Cardiac muscle cell (in vitro differentiated cells and primary cell): ENCODE results near the gene COL28A1. TPM values are rescaled to one million over a fixed set of nuclear protein-coding genes. Genes with fewer than 3 reads are reported as not detected.

Source experiments
- DNase-seq, 2 donors: peaks; one replicate each; pipeline versions ENCODE4 v3.0.0 to v3.0.0-alpha.2; 2010 to 2017; ENCODE audit warnings: low read depth in 1 of 2, low spot score in 1 of 2
- H3K27ac ChIP-seq: fragments of 200-600 bp; sonication (generic); 2 replicates; pipeline ENCODE4 v1.5.1; 2016
- H3K27me3 ChIP-seq: fragments of 200-600 bp; sonication (generic); 2 replicates; pipeline ENCODE4 v1.6.0; 2016; ENCODE audit warnings: control low read depth
- H3K36me3 ChIP-seq: fragments of 200-600 bp; sonication (generic); 2 replicates; pipeline ENCODE4 v1.5.1; 2016; ENCODE audit warnings: control low read depth
- H3K4me1 ChIP-seq: fragments of 200-600 bp; sonication (generic); 2 replicates; pipeline ENCODE4 v1.8.1; 2017; ENCODE audit warnings: low read depth, mild to moderate bottlenecking, mixed run types
- H3K4me3 ChIP-seq: fragments of 200-600 bp; sonication (generic); 2 replicates; pipeline ENCODE4 v1.5.1; 2016; ENCODE audit warnings: mild to moderate bottlenecking
- H3K9me3 ChIP-seq: fragments of 200-600 bp; sonication (generic); 2 replicates; pipeline ENCODE4 v1.5.1; 2017; ENCODE audit warnings: low read depth, mild to moderate bottlenecking, control low read depth
- CTCF ChIP-seq: IDR thresholded peaks from 2 replicates; pipeline ENCODE4 v1.5.1; 2012; ENCODE audit warnings: low read depth, mild to moderate bottlenecking, low read length
- polyA plus RNA-seq: library from polyadenylated mRNA; unstranded; fragments of >200 nt; fragmentation: Nextera tagmentation; extraction: Ambion mirVana; gene quantifications from 2 replicates; pipeline ENCODE4 v1.2.1, GENCODE V29; 2016
- total RNA-seq: library from RNA; depleted of rRNA; stranded (reverse); fragments of >200 nt; gene quantifications from 2 replicates; pipeline ENCODE4 v1.2.3, GENCODE V29; 2016

COL28A1 gene
- total RNA-seq, result 0.21 and 0.83 TPM in 2 replicates
- polyA plus RNA-seq, result 0.65 and 0.70 TPM in 2 replicates

- Histone ChIP-seq H3K27me3 (no peaks in the 10 kb centered on the region), H3K4me3 (no peak within 1 kb of the TSS), H3K27ac (no peak within 1 kb of the TSS), H3K4me1 (no peaks in the 10 kb centered on the region), H3K36me3 (no peaks in the 10 kb centered on the region), H3K9me3 (no peaks in the 10 kb centered on the region)
- TF ChIP-seq CTCF, result no peak
- no peak for DNase-seq
Measured at GRCh38 chr7:7535691-7536090, at the start of gene COL28A1. Gene COL28A1 (minus strand): TSS chr7:7535873. CDS start chr7:7532875, 2,998 bp downstream.

GRCh38 chr7:7584653-7585052 lies 49.0 kb upstream of the COL28A1 start:
- DNase-seq, result no peak
- Histone ChIP-seq H3K9me3 (no peaks in the 10 kb centered on the region), H3K27ac (no peak overlapping the region), H3K36me3 (no peaks in the 10 kb centered on the region), H3K4me3 (no peak overlapping the region), H3K27me3 (no peaks in the 10 kb centered on the region), H3K4me1 (no peaks in the 10 kb centered on the region)
- no peak for TF ChIP-seq CTCF

GRCh38 chr7:7583731-7584130 lies 48.1 kb upstream of the COL28A1 start:
- Histone ChIP-seq H3K4me3 (no peak overlapping the region), H3K4me1 (no peaks in the 10 kb centered on the region), H3K27ac (no peak overlapping the region), H3K27me3 (no peaks in the 10 kb centered on the region), H3K36me3 (no peaks in the 10 kb centered on the region), H3K9me3 (no peaks in the 10 kb centered on the region)
- no peak for TF ChIP-seq CTCF
- no peak for DNase-seq

- no peak for TF ChIP-seq CTCF
- no peak for DNase-seq
- Histone ChIP-seq H3K36me3 (no peaks in the 10 kb centered on the region), H3K9me3 (no peaks in the 10 kb centered on the region), H3K4me1 (no peaks in the 10 kb centered on the region), H3K27ac (no peak overlapping the region), H3K4me3 (no peak overlapping the region), H3K27me3 (no peaks in the 10 kb centered on the region)
Measured at GRCh38 chr7:7582596-7582995, 46.9 kb upstream of the COL28A1 start.

GRCh38 chr7:7581531-7582179 lies 46.0 kb upstream of the COL28A1 start:
- no peaks in the 10 kb centered on the region for H3K9me3 ChIP-seq
- H3K27ac ChIP-seq, result no peak overlapping the region
- H3K4me3 ChIP-seq, result no peak overlapping the region
- no peaks in the 10 kb centered on the region for H3K36me3 ChIP-seq
- TF ChIP-seq CTCF, result no peak
- no peak for DNase-seq
- H3K27me3 ChIP-seq, result no peaks in the 10 kb centered on the region
- no peaks in the 10 kb centered on the region for H3K4me1 ChIP-seq
